A172 (cell line): ENCODE results near the gene ELL2. TPM values are rescaled to one million over a fixed set of nuclear protein-coding genes. Genes with fewer than 3 reads are reported as not detected.
A peak's percentile ranks its signal among the peaks of the same experiment; 100 is the strongest.

Source experiments
- DNase-seq: peaks from one replicate; pipeline ENCODE4 v3.0.0-alpha.2; 2015; ENCODE audit warnings: low spot score
- total RNA-seq: library from RNA; depleted of rRNA; stranded (reverse); fragments of >200 nt; shearing (Covaris generic); gene quantifications from 2 replicates; pipeline ENCODE4 v1.2.3, GENCODE V29; 2014; rRNA removed

ELL2 gene
- total RNA-seq = 67.1 and 82.5 TPM in 2 replicates

GRCh38 chr5:95961617-95962474 is at the start of gene ELL2:
TSS of gene ELL2 (minus strand) at chr5:95961851. CDS start at chr5:95961721, 130 bp downstream.
- DNase-seq = peak; percentile 98

GRCh38 chr5:96008987-96009647 is 47.5 kb upstream of the ELL2 start:
- DNase-seq = no peak

- DNase-seq = no peak
Observed at GRCh38 chr5:96008487-96008886, 46.8 kb upstream of the ELL2 start.

GRCh38 chr5:96007051-96007450 is 45.4 kb upstream of the ELL2 start:
- no peak for DNase-seq

GRCh38 chr5:96006291-96006690 is 44.6 kb upstream of the ELL2 start:
- DNase-seq = no peak

GRCh38 chr5:96004754-96005153 is 43.1 kb upstream of the ELL2 start:
- DNase-seq = no peak

- DNase-seq = no peak
Observed at GRCh38 chr5:96004087-96004486, 42.4 kb upstream of the ELL2 start.

- no peak for DNase-seq
Observed at GRCh38 chr5:96001262-96001661, 39.6 kb upstream of the ELL2 start.

GRCh38 chr5:96000308-96000707 is 38.7 kb upstream of the ELL2 start:
- DNase-seq = no peak

GRCh38 chr5:95996904-95997723 is 35.5 kb upstream of the ELL2 start:
- no peak for DNase-seq

GRCh38 chr5:95995962-95996489 is 34.4 kb upstream of the ELL2 start:
- DNase-seq = no peak

- DNase-seq = no peak
Observed at GRCh38 chr5:95993776-95994175, 32.1 kb upstream of the ELL2 start.

GRCh38 chr5:95993266-95993665 is 31.6 kb upstream of the ELL2 start:
- DNase-seq = no peak

GRCh38 chr5:95989283-95990048 is 27.8 kb upstream of the ELL2 start:
- DNase-seq = no peak

- no peak for DNase-seq
Observed at GRCh38 chr5:95988877-95989276, 27.2 kb upstream of the ELL2 start.

GRCh38 chr5:95988094-95988493 is 26.4 kb upstream of the ELL2 start:
- no peak for DNase-seq

- no peak for DNase-seq
Observed at GRCh38 chr5:95986937-95987520, 25.4 kb upstream of the ELL2 start.

- no peak for DNase-seq
Observed at GRCh38 chr5:95986001-95986400, 24.4 kb upstream of the ELL2 start.

GRCh38 chr5:95985249-95985648 is 23.6 kb upstream of the ELL2 start:
- DNase-seq = no peak

GRCh38 chr5:95984287-95984938 is 22.8 kb upstream of the ELL2 start:
- peak; percentile 13 for DNase-seq
